Measurements from ENCODE around the gene LAPTM5.

DNA sequence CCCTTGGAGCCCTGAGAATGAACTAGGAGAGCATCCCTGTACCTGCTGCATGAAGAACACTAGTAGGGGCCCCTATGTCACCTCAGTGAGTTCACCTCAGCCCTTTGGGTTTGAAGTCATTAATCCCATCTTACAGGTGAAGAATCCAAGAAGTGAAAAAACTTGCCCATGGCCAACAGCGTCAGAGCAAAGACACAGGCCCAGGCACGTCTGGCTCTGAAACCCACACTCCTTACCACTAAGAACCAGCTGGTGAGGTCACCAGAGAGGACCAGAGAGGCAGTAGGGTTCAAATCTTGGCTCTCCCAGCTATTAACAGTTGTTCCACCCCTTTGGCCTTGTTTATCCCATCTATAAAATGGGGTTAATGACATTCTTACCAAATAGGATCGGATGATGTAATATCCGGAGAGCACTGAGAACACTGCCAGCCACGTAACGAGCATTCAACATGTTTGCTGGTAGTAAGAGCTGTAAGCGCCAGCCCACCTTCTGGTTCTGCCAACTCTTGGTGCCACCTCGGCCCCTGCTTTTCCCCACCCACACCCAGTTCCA lies 43.0 kb downstream of the LAPTM5 start:
- TF ChIP-seq BHLHE40 (IDR thresholded peaks at IDR 0.05; ENCODE audit: borderline replicate concordance) = no peak
- TF ChIP-seq ZNF384 (IDR thresholded peaks at IDR 0.05) = no peak
- no peak for TF ChIP-seq FOXK2 (IDR thresholded peaks at IDR 0.05)
- no peak for TF ChIP-seq NFRKB (IDR thresholded peaks at IDR 0.05)
- TF ChIP-seq, protein P1, sequence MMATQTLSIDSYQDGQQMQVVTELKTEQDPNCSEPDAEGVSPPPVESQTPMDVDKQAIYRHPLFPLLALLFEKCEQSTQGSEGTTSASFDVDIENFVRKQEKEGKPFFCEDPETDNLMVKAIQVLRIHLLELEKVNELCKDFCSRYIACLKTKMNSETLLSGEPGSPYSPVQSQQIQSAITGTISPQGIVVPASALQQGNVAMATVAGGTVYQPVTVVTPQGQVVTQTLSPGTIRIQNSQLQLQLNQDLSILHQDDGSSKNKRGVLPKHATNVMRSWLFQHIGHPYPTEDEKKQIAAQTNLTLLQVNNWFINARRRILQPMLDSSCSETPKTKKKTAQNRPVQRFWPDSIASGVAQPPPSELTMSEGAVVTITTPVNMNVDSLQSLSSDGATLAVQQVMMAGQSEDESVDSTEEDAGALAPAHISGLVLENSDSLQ (IDR thresholded peaks at IDR 0.05) = no peak
- no peak for TF ChIP-seq CTBP1 (IDR thresholded peaks at IDR 0.05; ENCODE audit: borderline replicate concordance)
- no peak for TF ChIP-seq FOXM1 (IDR thresholded peaks at IDR 0.05; ENCODE audit: borderline replicate concordance)

Measured in HEK293T (cell line).